Lung microvascular endothelial cell (primary cell): ENCODE measurements around the gene SMG1. TPM values are rescaled to one million over a fixed set of nuclear protein-coding genes. Genes with fewer than 3 reads are reported as not detected.
"Not testable (repeated sequence)": the region's sequence is repeated elsewhere in the genome, so short reads cannot be mapped to it uniquely, and the experiment has no call there.

Experiments used
- DNase-seq, 2 donors: peaks; one replicate each; pipeline versions ENCODE4 v3.0.0 to v3.0.0-alpha.2; 2010; ENCODE audit warnings: low read depth in 2 of 2
- total RNA-seq: library from RNA; depleted of rRNA; stranded (reverse); fragments of >200 nt; gene quantifications from 2 replicates; pipeline ENCODE4 v1.2.1, GENCODE V29; 2014

Gene SMG1
- total RNA-seq, 1 donor from 2014 or later = 40.7 TPM

GRCh38 chr16:18767217-18767616 lies 159.0 kb downstream of the SMG1 start:
- not testable (repeated sequence) for DNase-seq

GRCh38 chr16:18762713-18763112 lies 163.5 kb downstream of the SMG1 start:
- DNase-seq = not testable (repeated sequence)

- peak; percentile 3 to 8 for DNase-seq
Measured at GRCh38 chr16:18759598-18760520, 166.3 kb downstream of the SMG1 start.

- not testable (repeated sequence) for DNase-seq
Measured at GRCh38 chr16:18757960-18758660, 168.1 kb downstream of the SMG1 start.

GRCh38 chr16:18756639-18757038 lies 169.6 kb downstream of the SMG1 start:
- DNase-seq = not testable (repeated sequence)

Other genes with a start within 250 kb of the SMG1 start
- 1,544 and 2,163 TPM in 2 replicates for gene RPS15A, start 136.1 kb downstream of the SMG1 start, total RNA-seq
- 366 and 872 TPM in 2 replicates for gene ARL6IP1, start 124.9 kb downstream of the SMG1 start, total RNA-seq
- 2.8 and 3.6 TPM in 2 replicates for gene TMC7, start 57.5 kb upstream of the SMG1 start, total RNA-seq
- 14.8 and 19.4 TPM in 2 replicates for gene COQ7, start 141.2 kb upstream of the SMG1 start, total RNA-seq
- gene ITPRIPL2, start 187.6 kb upstream of the SMG1 start, total RNA-seq = 17.0 and 28.4 TPM in 2 replicates
- 1.7 and 4.4 TPM in 2 replicates for gene SYT17, start 241.8 kb upstream of the SMG1 start, total RNA-seq